Pericardium fibroblast (primary cell): Measurements from ENCODE around the gene DUSP18. TPM values are rescaled to one million over a fixed set of nuclear protein-coding genes. Genes with fewer than 3 reads are reported as not detected.

ENCODE experiments used
- total RNA-seq: library from RNA; depleted of rRNA; stranded (reverse); fragments of >200 nt; gene quantifications from 2 replicates; pipeline ENCODE4 v1.2.3, GENCODE V29; 2015

The DUSP18 gene
- total RNA-seq = 4.7 and 7.4 TPM in 2 replicates

DNA sequence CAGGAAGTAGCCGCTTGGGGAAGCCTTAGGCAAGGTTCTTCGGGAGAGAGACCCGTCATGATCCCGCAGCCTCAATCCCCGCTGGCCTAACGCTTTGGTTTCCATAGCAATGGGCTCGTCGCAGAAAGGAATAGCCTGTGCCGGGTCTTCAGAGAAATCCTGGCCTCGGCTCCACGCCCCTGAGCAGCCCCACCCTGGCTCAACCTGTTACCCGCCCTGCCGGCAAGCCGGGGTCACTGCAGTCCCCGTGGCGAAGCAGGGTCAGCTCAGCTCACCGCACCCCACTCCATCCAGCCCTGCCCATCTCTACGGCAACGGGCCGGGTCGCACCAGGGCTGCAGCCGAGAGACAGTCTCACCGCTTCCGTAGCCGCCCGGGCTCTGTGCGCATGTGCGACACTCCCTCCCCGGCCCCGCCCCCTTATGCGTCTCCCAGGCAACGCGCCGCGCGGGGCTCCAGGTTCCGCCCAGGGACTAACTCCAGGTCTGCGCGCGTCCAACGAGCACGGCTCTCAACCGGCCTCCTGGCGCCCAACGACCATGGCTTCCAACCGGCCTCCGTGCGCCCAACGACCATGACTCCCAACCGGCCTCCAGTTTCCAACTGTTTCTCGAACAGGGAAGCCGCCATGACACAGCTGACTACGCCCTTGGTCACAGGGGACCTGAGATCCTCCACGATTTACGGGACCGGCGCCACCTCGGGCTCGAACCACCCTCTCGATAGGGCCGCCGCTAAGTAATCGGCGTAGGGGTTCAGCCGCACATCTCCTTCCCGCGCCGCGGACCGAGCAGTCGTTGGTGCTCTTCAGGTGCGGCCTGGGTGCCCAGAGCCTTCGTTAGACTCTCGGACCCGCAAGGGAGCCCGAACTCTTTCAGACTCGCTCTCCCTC, at the start of gene DUSP18:
Gene DUSP18 (minus strand): TSS at position 382 of the 892 bp plus-strand sequence. CDS start 3,872 bp downstream, outside the sequence.

DNA sequence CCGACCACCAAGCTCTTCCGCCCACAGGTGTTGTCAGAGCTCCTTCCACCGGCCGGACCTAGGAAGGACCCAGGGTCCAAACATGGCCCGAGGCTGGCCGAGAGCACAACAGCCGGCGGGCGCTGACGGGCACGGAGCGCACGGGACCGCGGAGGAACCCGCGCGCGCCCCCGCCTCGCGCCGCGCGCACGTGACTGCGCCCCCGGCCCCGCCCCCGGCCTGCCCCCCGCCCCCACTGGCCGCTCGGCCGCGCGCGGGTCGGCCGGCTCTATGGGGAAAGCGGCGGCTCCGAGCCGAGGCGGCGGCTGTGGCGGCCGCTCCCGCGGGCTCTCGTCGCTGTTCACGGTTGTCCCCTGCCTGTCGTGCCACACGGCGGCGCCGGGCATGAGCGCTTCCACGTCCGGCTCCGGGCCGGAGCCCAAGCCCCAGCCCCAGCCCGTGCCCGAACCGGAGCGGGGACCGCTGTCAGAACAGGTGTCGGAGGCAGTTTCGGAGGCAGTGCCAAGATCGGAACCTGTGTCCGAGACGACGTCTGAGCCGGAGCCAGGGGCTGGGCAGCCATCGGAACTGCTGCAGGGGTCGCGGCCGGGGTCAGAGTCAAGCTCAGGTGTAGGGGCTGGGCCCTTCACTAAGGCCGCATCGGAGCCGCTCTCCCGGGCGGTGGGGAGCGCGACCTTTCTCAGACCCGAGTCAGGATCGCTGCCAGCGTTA, 27.1 kb upstream of the DUSP18 start, which contains the start of gene OSBP2:
Gene OSBP2 (plus strand): TSS at position 235 of the 711 bp plus-strand sequence. CDS start 36 bp downstream, at position 271.

GRCh38 chr22:30635273-30636225, 32.1 kb downstream of the DUSP18 start, which contains the start of gene SLC35E4:
Gene SLC35E4 (plus strand): TSS chr22:30635781. CDS start chr22:30636451, 670 bp downstream.

Other genes starting within 250 kb of the DUSP18 start
- 3.3 and 14.2 TPM in 2 replicates for gene MTFP1, start 242.1 kb downstream of the DUSP18 start, total RNA-seq
- gene SEC14L3, start 195.9 kb downstream of the DUSP18 start, total RNA-seq = not detected in 2 replicates
- gene SEC14L4, start 162.2 kb downstream of the DUSP18 start, total RNA-seq = not detected in 2 replicates
- gene SEC14L6, start 121.1 kb downstream of the DUSP18 start, total RNA-seq = under 0.01 TPM in 1 of 2 replicates, not detected in the other
- gene GAL3ST1, start 93.2 kb downstream of the DUSP18 start, total RNA-seq = 0.12 TPM in 1 of 2 replicates, not detected in the other
- gene PES1, start 76.0 kb downstream of the DUSP18 start, total RNA-seq = 54.1 and 63.2 TPM in 2 replicates
- 32.9 and 43.2 TPM in 2 replicates for gene TCN2, start 60.7 kb downstream of the DUSP18 start, total RNA-seq
- gene SLC35E4, start 32.1 kb downstream of the DUSP18 start, total RNA-seq = 8.4 and 9.5 TPM in 2 replicates
- gene OSBP2, start 27.0 kb upstream of the DUSP18 start, total RNA-seq = 1.5 and 2.0 TPM in 2 replicates